HCT116 (cell line): Measurements from ENCODE around the gene NFIL3.

Source experiments
- SP1 ChIP-seq: IDR thresholded peaks from 2 replicates; pipeline ENCODE4 v1.6.1; 2012; ENCODE audit warnings: low read depth
- ZNF274 ChIP-seq: fragments of 200-500 bp; sonication (Bioruptor generic); IDR thresholded peaks from 2 replicates; pipeline ENCODE4 v1.6.1; 2014; ENCODE audit warnings: mild to moderate bottlenecking, low read depth, low read length, inconsistent platforms
- TF ChIP-seq, protein P1 (sequence below), 3 experiments: fragments of 200-600 bp in 1 of 3; sonication (generic) in 1 of 3; IDR thresholded peaks in 2 of 3; conservative IDR thresholded peaks in 1 of 3; 2 replicates each; pipeline ENCODE4 v1.5.1; 2012 to 2017; ENCODE audit warnings: low read depth in 2 of 3, low read length in 2 of 3, antibody characterized with exemption in 1 of 3, borderline replicate concordance in 1 of 3, control low read depth in 1 of 3, mild to moderate bottlenecking in 1 of 3, mixed read lengths in 1 of 3, mixed run types in 1 of 3, moderate library complexity in 1 of 3; ENCODE audit not compliant: insufficient read depth in 1 of 3

DNA sequence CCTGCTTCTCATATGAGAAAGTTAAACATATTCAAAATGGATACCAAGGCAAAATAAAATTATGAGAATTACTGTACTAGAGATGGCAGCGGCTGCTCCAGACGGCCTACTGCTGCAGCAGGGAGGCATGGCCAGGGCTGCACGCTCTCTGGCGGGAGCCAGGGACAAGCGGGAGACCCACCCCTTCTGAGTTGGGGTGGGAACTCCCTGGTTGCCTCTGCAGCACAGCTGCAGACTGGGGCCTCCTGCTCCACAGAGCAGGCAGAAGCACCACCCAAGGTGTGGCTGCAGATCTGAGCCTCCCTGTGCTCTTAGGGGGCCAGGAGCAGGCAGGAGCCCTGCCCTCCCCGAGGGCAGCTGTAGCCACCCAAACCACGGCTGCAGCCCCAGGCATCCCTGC is 59.6 kb downstream of the NFIL3 start:
- TF ChIP-seq, protein P1, sequence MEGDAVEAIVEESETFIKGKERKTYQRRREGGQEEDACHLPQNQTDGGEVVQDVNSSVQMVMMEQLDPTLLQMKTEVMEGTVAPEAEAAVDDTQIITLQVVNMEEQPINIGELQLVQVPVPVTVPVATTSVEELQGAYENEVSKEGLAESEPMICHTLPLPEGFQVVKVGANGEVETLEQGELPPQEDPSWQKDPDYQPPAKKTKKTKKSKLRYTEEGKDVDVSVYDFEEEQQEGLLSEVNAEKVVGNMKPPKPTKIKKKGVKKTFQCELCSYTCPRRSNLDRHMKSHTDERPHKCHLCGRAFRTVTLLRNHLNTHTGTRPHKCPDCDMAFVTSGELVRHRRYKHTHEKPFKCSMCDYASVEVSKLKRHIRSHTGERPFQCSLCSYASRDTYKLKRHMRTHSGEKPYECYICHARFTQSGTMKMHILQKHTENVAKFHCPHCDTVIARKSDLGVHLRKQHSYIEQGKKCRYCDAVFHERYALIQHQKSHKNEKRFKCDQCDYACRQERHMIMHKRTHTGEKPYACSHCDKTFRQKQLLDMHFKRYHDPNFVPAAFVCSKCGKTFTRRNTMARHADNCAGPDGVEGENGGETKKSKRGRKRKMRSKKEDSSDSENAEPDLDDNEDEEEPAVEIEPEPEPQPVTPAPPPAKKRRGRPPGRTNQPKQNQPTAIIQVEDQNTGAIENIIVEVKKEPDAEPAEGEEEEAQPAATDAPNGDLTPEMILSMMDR (IDR thresholded peaks at IDR 0.05 in 2 of 3, conservative IDR thresholded peaks at IDR 0.05 in 1 of 3; ENCODE audit: borderline replicate concordance in 1 of 3, insufficient read depth in 1 of 3, low read depth in 2 of 3, low read length in 2 of 3): no peak
- no peak for TF ChIP-seq SP1
- no peak for TF ChIP-seq ZNF274
